Subcutaneous abdominal adipose tissue (tissue), 5 donors: ENCODE measurements around the gene XPNPEP1.
A peak's percentile ranks its signal among the peaks of the same experiment; 100 is the strongest.

Experiments used
- H3K27ac ChIP-seq: one replicate; pipeline ENCODE4 v1.7.0; 2013; ENCODE audit warnings: low read depth, mild to moderate bottlenecking, inconsistent platforms, low read length, moderate library complexity
- H3K27me3 ChIP-seq, 5 donors: one replicate each; pipeline ENCODE4 v1.7.0; 2013; ENCODE audit warnings: low read length in 5 of 5, inconsistent platforms in 1 of 5; ENCODE audit not compliant: control insufficient read depth in 5 of 5, insufficient read depth in 4 of 5
- H3K36me3 ChIP-seq, 5 donors: one replicate each; pipeline ENCODE4 v1.7.0; 2013; ENCODE audit warnings: low read length in 5 of 5; ENCODE audit not compliant: control insufficient read depth in 5 of 5, insufficient read depth in 5 of 5
- H3K4me1 ChIP-seq, 5 donors: one replicate each; pipeline ENCODE4 v1.7.0; 2013; ENCODE audit warnings: low read length in 5 of 5, mild to moderate bottlenecking in 3 of 5, moderate library complexity in 1 of 5; ENCODE audit not compliant: control insufficient read depth in 5 of 5, insufficient read depth in 5 of 5
- H3K4me3 ChIP-seq, 5 donors: one replicate each; pipeline ENCODE4 v1.7.0; 2013; ENCODE audit warnings: low read length in 5 of 5, low read depth in 1 of 5
- H3K9ac ChIP-seq, 5 donors: one replicate each; pipeline ENCODE4 v1.7.0; 2013; ENCODE audit warnings: low read length in 5 of 5, mild to moderate bottlenecking in 4 of 5, moderate library complexity in 3 of 5
- H3K9me3 ChIP-seq, 5 donors: one replicate each; pipeline ENCODE4 v1.7.0; 2013; ENCODE audit warnings: low read length in 5 of 5; ENCODE audit not compliant: control insufficient read depth in 5 of 5
- donor health status: healthy.
- donor health status: healthy.
- donor health status: healthy.
- donor health status: healthy.
- donor health status: healthy.

Gene XPNPEP1

GRCh38 chr10:109922976-109923921 is at the start of gene XPNPEP1:
Gene XPNPEP1, minus strand, starts transcription at chr10:109923511. Its CDS starts 78 bp downstream, at chr10:109923433.
- peak within 1 kb of the TSS; percentile 87 for H3K27ac ChIP-seq
- no peaks in the 10 kb centered on the region for H3K36me3 ChIP-seq
- peak within 1 kb of the TSS; percentile 78 to 86 (median 79) for H3K4me3 ChIP-seq
- H3K4me1 ChIP-seq = peaks cover 5 to 29% (median 23%) of the 10 kb centered on the region in 5 donors
- H3K27me3 ChIP-seq = no peaks in the 10 kb centered on the region
- no peaks in the 10 kb centered on the region for H3K9me3 ChIP-seq
- H3K9ac ChIP-seq = peak within 1 kb of the TSS; percentile 87 to 91 (median 88)

GRCh38 chr10:109972372-109973001 is 49.2 kb upstream of the XPNPEP1 start:
- no peak overlapping the region for H3K27ac ChIP-seq
- no peaks in the 10 kb centered on the region for H3K36me3 ChIP-seq
- no peak overlapping the region for H3K9ac ChIP-seq
- H3K27me3 ChIP-seq = no peaks in the 10 kb centered on the region
- peaks cover 0 to 19% (median 16%) of the 10 kb centered on the region in 5 donors for H3K4me1 ChIP-seq
- no peaks in the 10 kb centered on the region for H3K9me3 ChIP-seq
- H3K4me3 ChIP-seq = no peak overlapping the region

- Histone ChIP-seq H3K4me1 (peaks cover 3 to 19% (median 17%) of the 10 kb centered on the region in 5 donors), H3K27me3 (no peaks in the 10 kb centered on the region), H3K36me3 (no peaks in the 10 kb centered on the region)
These were observed 48.3 kb upstream of the XPNPEP1 start for GRCh38 chr10:109971634-109972033.

GRCh38 chr10:109969760-109970346 is 46.5 kb upstream of the XPNPEP1 start:
- Histone ChIP-seq H3K9ac (no peak overlapping the region), H3K27me3 (no peaks in the 10 kb centered on the region), H3K36me3 (no peaks in the 10 kb centered on the region), H3K27ac (no peak overlapping the region), H3K4me3 (no peak overlapping the region), H3K9me3 (no peaks in the 10 kb centered on the region), H3K4me1 (peaks cover 7 to 26% (median 20%) of the 10 kb centered on the region in 5 donors)

More at GRCh38 chr10:109971634-109972033, 48.3 kb upstream of the XPNPEP1 start:
- no peak overlapping the region for H3K9ac ChIP-seq
- H3K9me3 ChIP-seq = no peaks in the 10 kb centered on the region
- no peak overlapping the region for H3K27ac ChIP-seq
- H3K4me3 ChIP-seq = no peak overlapping the region

- Histone ChIP-seq H3K4me3 (peak overlapping the region in 1 of 5 donors; percentile 4), H3K9me3 (no peaks in the 10 kb centered on the region), H3K9ac (no peak overlapping the region), H3K27ac (no peak overlapping the region), H3K36me3 (no peaks in the 10 kb centered on the region), H3K4me1 (peaks cover 7 to 26% (median 20%) of the 10 kb centered on the region in 5 donors), H3K27me3 (no peaks in the 10 kb centered on the region)
These were observed 45.8 kb upstream of the XPNPEP1 start for GRCh38 chr10:109968953-109969759.

- Histone ChIP-seq H3K36me3 (no peaks in the 10 kb centered on the region), H3K27ac (no peak overlapping the region), H3K27me3 (no peaks in the 10 kb centered on the region), H3K4me1 (peaks cover 7 to 26% (median 20%) of the 10 kb centered on the region in 5 donors), H3K9me3 (no peaks in the 10 kb centered on the region), H3K4me3 (no peak overlapping the region), H3K9ac (no peak overlapping the region)
These were observed 44.4 kb upstream of the XPNPEP1 start for GRCh38 chr10:109967739-109968088.

GRCh38 chr10:109966961-109967738 is 43.8 kb upstream of the XPNPEP1 start:
- no peaks in the 10 kb centered on the region for H3K9me3 ChIP-seq
- H3K4me3 ChIP-seq = no peak overlapping the region
- H3K27ac ChIP-seq = no peak overlapping the region
- H3K36me3 ChIP-seq = no peaks in the 10 kb centered on the region
- H3K9ac ChIP-seq = no peak overlapping the region
- peaks cover 7 to 26% (median 20%) of the 10 kb centered on the region in 5 donors for H3K4me1 ChIP-seq
- no peaks in the 10 kb centered on the region for H3K27me3 ChIP-seq

GRCh38 chr10:109964318-109964717 is 41.0 kb upstream of the XPNPEP1 start:
- Histone ChIP-seq H3K9ac (no peak overlapping the region), H3K27ac (no peak overlapping the region), H3K36me3 (no peaks in the 10 kb centered on the region), H3K27me3 (no peaks in the 10 kb centered on the region), H3K4me1 (peaks cover 7 to 36% (median 20%) of the 10 kb centered on the region in 5 donors), H3K9me3 (no peaks in the 10 kb centered on the region), H3K4me3 (no peak overlapping the region)

- Histone ChIP-seq H3K27me3 (no peaks in the 10 kb centered on the region), H3K4me1 (peaks cover 7 to 31% (median 15%) of the 10 kb centered on the region in 5 donors), H3K27ac (no peak overlapping the region), H3K4me3 (no peak overlapping the region), H3K36me3 (no peaks in the 10 kb centered on the region), H3K9me3 (no peaks in the 10 kb centered on the region), H3K9ac (no peak overlapping the region)
These were observed 40.1 kb upstream of the XPNPEP1 start for GRCh38 chr10:109963439-109963838.
